Hematopoietic multipotent progenitor cell (in vitro differentiated cells): ENCODE data around the gene FERMT1. TPM values are rescaled to one million over a fixed set of nuclear protein-coding genes. Genes with fewer than 3 reads are reported as not detected.

Source experiments
- DNase-seq, 3 donors: peaks; one replicate each; pipeline ENCODE4 v3.0.0-alpha.2; 2011 to 2015; ENCODE audit warnings: low read depth in 2 of 3, low spot score in 2 of 3
- total RNA-seq: library from RNA; depleted of rRNA; stranded (reverse); fragments of >200 nt; gene quantifications from one replicate; pipeline ENCODE4 v1.2.3, GENCODE V29; 2012

FERMT1 gene
- 2.4 TPM for total RNA-seq

DNA sequence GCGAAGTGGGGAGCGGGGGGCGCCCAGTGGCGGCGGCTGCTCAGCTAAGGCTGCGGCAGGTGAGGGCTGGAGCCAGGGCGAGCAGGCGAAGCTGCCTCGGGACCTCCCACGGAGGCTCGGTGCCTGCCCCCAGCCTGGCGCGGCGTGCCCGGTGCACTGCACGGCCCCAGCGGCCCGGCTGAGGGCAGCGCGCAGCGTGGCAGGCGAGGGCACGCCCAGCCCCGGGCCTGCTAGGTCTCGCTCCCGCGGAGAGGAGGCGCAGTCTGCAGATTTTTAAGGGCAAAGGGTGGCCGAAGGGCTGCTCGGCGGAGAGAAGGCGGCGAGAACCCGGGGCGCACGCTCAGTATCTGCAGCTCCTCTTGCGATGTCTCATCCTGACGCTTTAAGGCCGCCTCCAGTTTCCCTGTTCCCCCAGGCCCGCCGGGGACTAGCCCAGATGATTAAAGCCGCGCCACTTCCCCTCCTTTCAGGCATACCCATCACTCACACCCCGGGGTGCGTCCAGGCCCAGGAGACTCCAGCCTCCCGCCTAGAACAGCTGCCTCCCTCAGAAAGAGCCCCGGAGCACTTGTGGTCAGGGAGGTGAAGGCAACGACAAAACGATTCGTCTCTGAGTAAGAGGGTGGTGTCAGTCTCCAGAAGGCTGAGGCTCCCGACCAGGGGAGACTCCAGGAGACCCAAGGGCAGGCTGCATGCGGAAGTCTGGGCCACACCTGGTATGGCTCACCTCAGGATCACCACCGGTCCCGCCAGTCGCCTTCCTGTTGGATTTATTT is at the start of gene FERMT1:
Gene FERMT1 (minus strand): TSS at position 158 of the 776 bp plus-strand sequence. CDS start 3,476 bp downstream, outside the sequence.
- DNase-seq = peak in 2 of 3 donors; percentile 69 to 70

DNA sequence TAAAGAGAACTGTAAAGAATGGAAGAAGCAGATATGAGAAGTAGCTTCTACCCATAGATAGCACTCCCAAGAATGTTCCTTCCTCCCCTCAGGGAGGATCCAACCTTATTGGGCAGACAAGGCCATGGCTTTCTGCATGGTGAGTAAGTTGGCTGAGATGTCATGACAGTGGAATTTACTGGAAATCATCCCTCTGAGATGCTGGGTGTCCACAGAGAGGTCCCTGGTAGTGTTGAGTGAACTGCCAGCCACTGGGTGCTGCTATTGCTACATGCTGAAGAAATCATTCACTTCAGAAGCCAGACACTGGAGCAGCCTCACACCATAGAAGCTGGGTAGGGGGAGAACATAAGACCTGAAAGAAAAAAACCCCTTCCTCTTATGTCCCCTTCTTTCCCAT is 46.4 kb upstream of the FERMT1 start:
- DNase-seq = no peak

DNA sequence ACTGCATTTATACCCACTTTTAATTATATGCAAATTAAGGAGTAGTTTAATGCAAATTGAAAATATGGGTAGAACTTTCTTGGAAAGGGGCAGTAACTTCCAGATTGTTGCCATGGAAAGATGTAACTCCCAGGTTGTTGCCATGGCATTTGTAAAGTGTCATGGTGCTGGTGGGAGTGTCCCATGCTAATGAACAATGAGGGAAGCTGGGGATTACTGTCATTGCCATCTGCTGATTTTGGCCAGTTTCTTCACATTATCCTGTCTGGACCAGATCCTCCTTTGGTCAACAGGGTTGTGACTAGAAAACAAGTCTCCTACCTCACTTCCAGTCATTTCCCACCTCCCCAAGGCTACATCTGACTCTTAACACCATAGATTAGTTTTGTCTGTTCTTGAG is 45.4 kb upstream of the FERMT1 start:
- DNase-seq = no peak

DNA sequence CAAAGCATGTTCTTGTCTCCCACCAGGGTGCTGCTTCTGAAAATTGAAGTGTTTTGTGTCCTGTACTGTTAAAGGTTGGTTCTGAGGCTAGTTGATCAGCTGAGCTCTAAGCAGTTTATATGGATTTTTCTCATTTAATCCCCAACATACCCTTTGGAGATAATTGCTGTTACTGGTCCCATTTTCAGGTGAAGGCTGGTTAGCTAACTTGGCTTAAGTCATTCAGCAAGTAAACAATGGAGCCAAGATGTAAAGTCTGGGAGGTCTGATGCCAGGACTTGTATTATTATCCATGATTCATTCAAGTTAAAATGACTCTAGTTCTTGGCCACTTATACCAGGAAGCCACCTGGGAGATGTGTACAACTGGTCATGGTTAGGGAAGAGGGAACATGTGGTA is 42.5 kb upstream of the FERMT1 start:
- no peak for DNase-seq

DNA sequence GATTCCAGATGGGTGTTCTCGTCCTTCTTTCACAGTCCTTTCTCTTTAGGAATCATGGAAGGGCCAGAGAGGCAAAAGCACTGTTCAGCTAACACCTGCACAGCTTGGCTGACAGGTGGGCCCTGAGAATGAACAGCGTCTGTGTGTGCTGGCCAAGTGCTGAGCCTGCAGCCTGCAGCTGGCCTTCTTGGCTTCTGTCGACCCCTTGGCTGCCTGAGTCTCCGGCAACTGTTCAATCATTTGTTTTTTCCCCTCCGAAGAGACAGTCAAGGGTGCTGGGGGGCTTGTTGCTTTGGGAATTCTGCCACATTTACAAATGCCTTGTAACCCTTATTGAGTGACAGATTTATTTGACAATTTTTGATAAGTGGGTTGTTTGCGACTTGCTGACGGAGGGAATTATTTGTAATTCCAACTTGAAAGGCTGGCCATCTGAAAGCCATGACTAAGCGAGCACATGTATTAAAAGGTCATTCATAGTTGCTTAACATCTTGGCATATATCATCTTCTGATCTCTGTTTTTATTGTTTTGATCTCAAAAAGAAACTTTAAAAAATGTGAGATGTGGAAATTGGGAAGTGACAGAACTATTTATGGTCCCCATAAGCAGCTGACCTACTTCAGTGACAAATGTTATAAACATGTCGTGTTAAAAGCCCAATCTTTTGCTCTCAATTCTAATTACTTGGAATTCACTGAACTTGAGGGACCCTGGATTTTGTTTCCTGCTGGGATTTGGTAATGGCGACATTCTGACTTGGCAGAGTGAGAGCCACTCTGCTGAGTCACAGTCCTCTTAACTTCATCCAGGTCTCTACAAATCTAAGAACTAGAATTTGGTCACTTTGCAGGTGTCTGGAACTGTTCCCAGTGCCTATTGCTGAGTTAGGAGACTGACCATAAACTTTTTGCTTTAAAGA is 41.9 kb upstream of the FERMT1 start:
- DNase-seq = no peak

DNA sequence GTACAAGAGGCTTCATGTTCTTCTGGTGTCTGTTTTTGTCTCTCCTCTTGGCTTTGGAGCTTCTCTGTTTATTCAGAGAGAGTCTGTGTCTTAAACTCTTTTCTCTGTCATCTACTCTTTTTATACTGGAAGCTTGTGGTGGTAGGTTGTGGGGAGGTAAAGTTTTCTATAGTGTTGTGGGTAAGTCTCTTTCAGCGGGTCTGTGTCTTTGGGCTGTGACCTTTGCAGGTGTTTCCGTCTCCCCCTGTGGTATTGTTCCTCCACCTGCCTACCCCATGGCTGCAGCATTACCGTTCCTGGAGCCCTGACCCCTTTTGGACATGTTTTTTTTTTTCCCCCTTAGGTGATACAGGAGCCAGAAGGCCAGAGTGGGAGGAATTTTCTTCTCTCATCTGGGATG is 37.9 kb upstream of the FERMT1 start:
- no peak for DNase-seq

DNA sequence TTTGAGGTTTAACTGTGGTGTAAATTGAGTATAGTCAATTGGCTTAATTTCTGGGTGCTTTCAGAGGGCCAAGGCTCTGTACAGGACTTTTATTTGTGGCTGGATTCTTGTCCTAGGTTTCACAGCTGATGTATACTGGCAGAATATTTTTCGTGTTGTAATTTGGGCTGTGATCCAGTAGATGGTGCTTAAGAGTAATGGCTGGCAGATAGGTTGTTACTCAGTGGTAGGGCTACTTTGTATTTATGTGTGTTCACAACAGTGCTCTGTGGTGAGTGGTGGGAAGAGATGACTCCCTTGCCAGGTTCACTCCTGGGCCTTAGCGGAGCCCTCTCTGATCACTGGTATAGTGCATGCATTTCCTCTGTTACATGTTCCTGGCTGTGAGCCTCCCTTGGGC is 34.5 kb upstream of the FERMT1 start:
- DNase-seq = no peak

GRCh38 chr20:6152777-6153176 is 29.9 kb upstream of the FERMT1 start:
- DNase-seq = no peak

- no peak for DNase-seq
These were observed 25.2 kb upstream of the FERMT1 start for GRCh38 chr20:6148073-6148472.

DNA sequence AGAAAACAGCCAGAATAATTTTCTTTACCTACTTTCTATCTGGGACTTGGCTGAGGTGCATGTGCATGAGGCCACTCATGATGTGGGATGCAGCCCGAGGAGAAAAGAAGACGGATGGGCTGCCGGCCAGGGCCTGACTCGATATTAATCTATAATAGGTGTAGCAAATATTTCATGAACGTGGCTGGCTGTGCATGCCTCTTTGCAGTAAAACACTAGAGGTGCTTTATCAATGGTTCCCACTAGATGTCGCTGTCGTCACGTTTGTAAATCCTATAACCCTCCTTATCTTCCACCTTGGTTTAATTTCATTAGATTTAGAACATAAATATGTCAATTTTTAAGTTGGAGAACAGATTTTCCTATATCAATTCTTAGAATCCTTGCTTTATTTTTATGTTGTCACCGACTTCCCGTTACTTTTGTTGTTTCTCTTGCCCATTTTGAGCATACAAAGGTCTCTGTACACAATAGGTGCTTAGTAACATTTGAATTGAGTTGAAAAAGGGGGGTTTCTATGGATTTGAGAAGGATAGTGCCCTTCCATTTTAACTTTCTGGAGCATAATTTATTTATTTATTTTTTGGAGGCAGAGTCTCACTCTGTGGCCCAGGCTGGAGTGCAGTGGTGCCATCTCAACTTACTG is 19.6 kb upstream of the FERMT1 start:
- peak; percentile 32 to 71 (median 38) for DNase-seq

- DNase-seq = peak in 1 of 3 donors; percentile 13
These were observed 18.1 kb upstream of the FERMT1 start for GRCh38 chr20:6140947-6141346.

GRCh38 chr20:6135347-6135746 is 12.5 kb upstream of the FERMT1 start:
- DNase-seq = no peak

DNA sequence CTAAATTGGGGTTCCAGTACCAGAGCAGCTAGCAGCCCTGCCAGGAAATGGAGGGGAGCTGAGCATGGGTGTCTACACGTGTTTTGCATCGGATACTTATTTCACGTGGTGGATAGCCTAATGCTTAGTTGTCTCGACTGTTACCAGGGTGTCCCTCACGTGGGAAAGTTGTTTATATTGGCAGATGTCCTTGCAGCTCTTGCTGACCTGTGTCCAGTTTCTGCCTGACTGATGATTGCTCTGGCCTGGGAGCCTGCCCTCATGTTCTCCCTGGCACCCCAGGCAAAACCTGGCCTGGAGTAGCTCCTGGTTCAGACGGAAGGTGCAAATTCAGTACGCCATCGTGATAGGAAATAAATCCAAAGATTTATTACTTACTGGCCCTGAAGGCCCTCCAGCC is 11.8 kb upstream of the FERMT1 start:
- no peak for DNase-seq

DNA sequence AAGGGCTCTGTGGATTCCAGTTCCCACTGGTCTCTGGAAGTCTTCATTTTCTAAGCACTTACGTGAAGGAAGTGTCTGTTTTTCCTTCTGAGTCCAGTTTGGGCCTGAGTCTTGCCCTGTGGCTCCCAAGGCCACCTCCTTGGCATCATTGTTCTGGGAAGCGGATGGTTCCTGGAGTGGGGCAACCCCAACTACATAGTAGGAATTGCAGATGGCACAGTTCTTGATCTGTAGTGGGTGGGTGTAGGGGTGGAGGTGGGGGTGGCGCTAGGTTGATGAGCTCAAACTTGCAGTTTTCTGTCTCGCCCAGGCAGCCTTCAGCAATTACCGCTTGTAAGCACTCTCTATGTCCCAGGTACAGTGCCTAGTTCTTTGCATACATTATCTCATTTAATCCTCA is 7.2 kb upstream of the FERMT1 start:
- DNase-seq = no peak

- DNase-seq = no peak
These were observed 5.0 kb upstream of the FERMT1 start for GRCh38 chr20:6127825-6128224.

DNA sequence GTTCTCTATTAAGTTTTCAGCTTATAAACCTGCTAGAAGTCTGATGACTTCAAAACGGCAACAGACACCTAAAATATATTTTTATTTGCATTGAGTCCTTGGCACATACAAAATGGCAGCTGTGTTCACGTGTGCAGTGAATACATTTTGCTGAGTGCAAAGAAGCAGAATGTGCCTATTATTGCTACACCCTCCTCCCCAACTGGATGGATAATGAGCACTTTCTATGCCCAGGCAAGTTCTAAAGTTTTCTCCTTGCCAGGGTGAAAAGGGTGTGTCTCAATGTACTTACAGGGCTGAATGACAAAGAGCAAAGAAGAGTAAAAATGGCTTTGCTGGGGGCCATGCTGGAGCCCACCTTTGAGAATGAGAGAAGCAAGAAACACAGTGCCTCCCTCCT is 4.0 kb upstream of the FERMT1 start:
- DNase-seq = no peak

DNA sequence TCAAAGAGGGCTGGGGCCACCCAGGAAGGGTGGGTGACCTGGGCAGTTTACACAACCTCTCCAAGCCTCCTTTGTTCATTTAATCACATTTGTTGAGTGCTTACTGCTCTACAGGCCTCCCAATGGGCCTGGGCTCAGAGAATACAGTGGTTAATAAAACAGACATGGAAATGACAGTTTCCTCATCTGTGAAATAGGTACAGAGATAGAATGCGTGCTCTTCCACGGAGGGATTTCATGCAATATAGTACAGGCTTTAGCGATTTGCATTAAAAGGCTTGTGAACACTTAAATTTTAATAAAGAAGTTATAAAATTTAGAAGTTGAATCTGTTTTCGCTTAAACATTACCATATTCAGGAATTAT is 802 bp upstream of the FERMT1 start:
- DNase-seq = no peak

DNA sequence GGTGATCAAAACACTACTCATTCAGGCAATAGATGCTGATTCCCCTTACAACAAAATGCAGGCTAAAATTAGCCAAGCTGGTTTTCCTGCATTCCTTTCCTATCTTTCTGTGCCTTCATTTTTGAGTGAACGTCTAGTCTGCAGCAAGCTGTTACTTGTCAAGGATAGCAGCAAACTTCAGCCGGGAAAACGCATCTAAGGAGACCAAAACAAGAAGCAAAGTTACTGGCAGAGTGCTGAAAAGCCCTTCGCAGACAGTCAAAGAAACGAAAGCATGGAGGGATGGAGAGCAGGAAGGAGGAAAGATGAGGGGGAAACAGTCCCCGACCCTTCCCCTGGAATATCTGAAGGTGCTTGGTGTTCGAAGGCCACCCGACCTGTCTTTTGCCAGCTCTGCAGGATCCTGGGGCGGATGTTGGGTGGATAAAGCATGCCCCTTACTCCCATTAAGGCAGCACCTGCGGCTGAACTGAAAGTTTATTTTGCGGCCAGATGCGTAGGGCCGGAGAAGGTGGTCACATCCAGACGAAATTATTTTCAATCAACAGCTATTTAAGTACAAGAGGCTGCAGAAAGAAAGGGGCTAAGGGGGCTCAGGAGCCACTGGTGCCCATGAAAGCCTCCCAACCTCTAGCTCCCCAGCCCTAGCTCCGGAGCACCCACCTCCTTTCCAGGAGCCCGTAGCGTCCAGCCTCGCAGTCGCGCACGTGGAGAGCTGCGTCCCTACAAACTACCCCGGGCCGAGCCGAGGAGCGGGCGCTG is 538 bp downstream of the FERMT1 start:
- DNase-seq = peak in 2 of 3 donors; percentile 4 to 13

- no peak for DNase-seq
These were observed 1.3 kb downstream of the FERMT1 start for GRCh38 chr20:6121504-6121903.

- no peak for DNase-seq
These were observed 2.3 kb downstream of the FERMT1 start for GRCh38 chr20:6120491-6120988.
